GM23248 (cell line): ENCODE data around the gene PARD6B. TPM values are rescaled to one million over a fixed set of nuclear protein-coding genes. Genes with fewer than 3 reads are reported as not detected.

ENCODE experiments used
- DNase-seq: peaks from one replicate; pipeline ENCODE4 v3.0.0-alpha.2; 2015
- H2AFZ ChIP-seq: fragments of 200-600 bp; sonication (generic); 2 replicates; pipeline ENCODE4 v1.6.1; 2016; ENCODE audit warnings: antibody characterized with exemption
- H3F3A ChIP-seq: fragments of 200-600 bp; sonication (generic); 2 replicates; pipeline ENCODE4 v1.6.1; 2016; ENCODE audit warnings: mild to moderate bottlenecking, antibody characterized with exemption, mixed run types; ENCODE audit not compliant: insufficient read depth
- H3K27ac ChIP-seq: fragments of 200-600 bp; sonication (generic); 2 replicates; pipeline ENCODE4 v1.5.1; 2016; ENCODE audit warnings: mild to moderate bottlenecking
- H3K27me3 ChIP-seq: fragments of 200-600 bp; sonication (generic); replicated peaks from 2 replicates; pipeline ENCODE4 v1.6.1; 2016; ENCODE audit warnings: mild to moderate bottlenecking; ENCODE audit not compliant: insufficient read depth
- H3K36me3 ChIP-seq: fragments of 200-600 bp; sonication (generic); 2 replicates; pipeline ENCODE4 v1.6.1; 2016; ENCODE audit warnings: low read depth, mild to moderate bottlenecking
- H3K4me1 ChIP-seq: fragments of 200-600 bp; sonication (generic); 2 replicates; pipeline ENCODE4 v1.6.1; 2016; ENCODE audit warnings: mild to moderate bottlenecking; ENCODE audit not compliant: insufficient read depth
- H3K4me2 ChIP-seq: fragments of 200-600 bp; sonication (generic); one replicate; pipeline ENCODE4 v1.6.1; 2016; ENCODE audit warnings: mild to moderate bottlenecking; ENCODE audit not compliant: unreplicated experiment
- H3K4me3 ChIP-seq: fragments of 200-600 bp; sonication (generic); 2 replicates; pipeline ENCODE4 v1.5.1; 2016; ENCODE audit warnings: mild to moderate bottlenecking
- H3K79me2 ChIP-seq: fragments of 200-600 bp; sonication (generic); 2 replicates; pipeline ENCODE4 v1.6.1; 2016; ENCODE audit warnings: mild to moderate bottlenecking; ENCODE audit not compliant: insufficient read depth
- H3K9ac ChIP-seq: fragments of 200-600 bp; sonication (generic); 2 replicates; pipeline ENCODE4 v1.6.1; 2016; ENCODE audit warnings: mild to moderate bottlenecking
- H3K9me2 ChIP-seq: fragments of 200-600 bp; sonication (generic); 2 replicates; pipeline ENCODE4 v1.6.1; 2016; ENCODE audit warnings: mixed run types, mild to moderate bottlenecking, moderate library complexity; ENCODE audit not compliant: insufficient read depth
- H3K9me3 ChIP-seq: fragments of 200-600 bp; sonication (generic); one replicate; pipeline ENCODE4 v1.6.1; 2017; ENCODE audit warnings: low read depth
- H4K20me1 ChIP-seq: fragments of 200-600 bp; sonication (generic); 2 replicates; pipeline ENCODE4 v1.6.0; 2016; ENCODE audit not compliant: insufficient read depth
- EZH2 ChIP-seq: fragments of 200-600 bp; sonication (generic); IDR thresholded peaks from 2 replicates; pipeline ENCODE4 v1.6.1; 2018; ENCODE audit warnings: antibody characterized with exemption, mild to moderate bottlenecking; ENCODE audit not compliant: insufficient read depth, poor library complexity, severe bottlenecking
- EZH2phosphoT487 ChIP-seq: fragments of 200-600 bp; sonication (generic); IDR thresholded peaks from 2 replicates; pipeline ENCODE4 v1.6.1; 2018; ENCODE audit warnings: antibody characterized with exemption, moderate library complexity, mild to moderate bottlenecking, low read depth; ENCODE audit not compliant: insufficient read depth
- WGBS, 2 experiments: methylation state at CpG; one replicate each; pipeline ENCODE4 v1.1.6; 2015 to 2017; ENCODE audit warnings: low lambda C conversion rate in 2 of 2, low coverage in 1 of 2; ENCODE audit errors: missing lambda C conversion rate in 2 of 2; 5-methylcytosine and 5-hydroxymethylcytosine counted together
- in situ Hi-C: fragments of 300-500 bp; cut with MboI; formaldehyde crosslinking; loops from 2 replicates; pipeline ENCODE4 v1.15.0; 2020
- polyA plus RNA-seq: library from polyadenylated mRNA; unstranded; fragments of >200 nt; fragmentation: Nextera tagmentation; extraction: Ambion mirVana; gene quantifications from 2 replicates; pipeline ENCODE4 v1.2.1, GENCODE V29; 2016
- total RNA-seq: library from RNA; depleted of rRNA; stranded (reverse); fragments of >200 nt; shearing (Covaris generic); gene quantifications from 2 replicates; pipeline ENCODE4 v1.2.3, GENCODE V29; 2014

PARD6B gene
- total and polyA plus RNA-seq, 2 experiments from 2014 or later = 0.16 TPM; not detected in 1

DNA sequence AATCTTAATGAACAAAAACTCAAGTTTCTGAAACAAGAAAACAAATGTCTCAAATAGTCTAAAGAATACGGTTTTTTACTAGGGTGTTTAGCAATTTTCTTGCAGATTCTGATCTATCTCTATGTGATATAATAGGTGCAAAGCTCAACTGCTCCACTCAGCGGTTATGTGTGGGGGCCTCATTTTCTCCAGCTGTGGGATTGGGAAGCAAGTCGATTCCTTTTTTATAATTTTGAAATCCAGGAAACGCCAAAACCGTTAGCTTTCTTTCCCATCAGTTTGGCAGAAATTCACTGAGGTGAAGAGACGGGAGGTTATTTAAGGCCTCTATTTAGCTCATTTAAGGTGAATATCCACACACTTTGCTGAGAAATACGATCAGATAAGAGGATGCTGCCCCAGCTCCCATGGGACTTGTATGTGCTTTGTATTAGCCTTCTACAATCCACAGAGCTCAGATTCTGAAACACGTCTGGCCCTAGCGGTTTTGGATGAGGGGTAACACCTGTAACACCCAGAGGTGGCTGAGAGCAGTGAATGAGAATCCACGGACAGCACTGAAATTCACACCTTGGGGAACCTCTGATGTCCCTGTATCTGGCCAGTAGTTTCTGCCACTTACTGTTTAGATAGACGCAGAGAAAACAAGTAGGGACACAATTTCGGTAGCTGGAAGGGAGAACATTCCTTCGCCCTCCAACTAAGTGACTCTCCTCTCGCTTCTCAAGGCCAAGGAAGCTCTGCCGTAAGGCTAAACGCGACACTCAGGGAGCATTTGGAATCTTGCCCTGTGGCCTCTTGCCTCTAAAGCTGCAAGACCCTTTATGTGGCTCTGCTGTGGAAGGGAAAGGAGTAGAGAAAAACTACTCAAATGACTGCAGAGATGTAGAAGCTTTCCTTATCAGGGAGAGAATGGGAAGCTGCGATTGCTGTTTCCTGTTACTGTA lies 56.9 kb downstream of the PARD6B start:
- Histone ChIP-seq H3K4me2 (peak overlapping the region; percentile 73), H3K36me3 (no peaks in the 10 kb centered on the region), H3K27me3 (no peaks in the 10 kb centered on the region), H3K27ac (no peak overlapping the region), H3F3A (0 out of 2 replicates have a peak, but pooled peaks cover 9% of the 10 kb centered on the region), H3K79me2 (no peaks in the 10 kb centered on the region), H2AFZ (peak overlapping the region; percentile 83), H3K9me3 (no peaks in the 10 kb centered on the region), H3K4me3 (peak overlapping the region; percentile 12; the same call in 1 of the 2 replicates), H3K4me1 (peaks cover 19% of the 10 kb centered on the region), H3K9ac (peak overlapping the region; percentile 53), H3K9me2 (no peaks in the 10 kb centered on the region), H4K20me1 (no peaks in the 10 kb centered on the region)
- no peak for TF ChIP-seq EZH2
- no peak for TF ChIP-seq EZH2phosphoT487
- in situ Hi-C loops = no loop called here
- peak; percentile 85 for DNase-seq
- WGBS, 2 experiments = 13 to 17% methylated on average over 18 of the region's 18 CpGs

DNA sequence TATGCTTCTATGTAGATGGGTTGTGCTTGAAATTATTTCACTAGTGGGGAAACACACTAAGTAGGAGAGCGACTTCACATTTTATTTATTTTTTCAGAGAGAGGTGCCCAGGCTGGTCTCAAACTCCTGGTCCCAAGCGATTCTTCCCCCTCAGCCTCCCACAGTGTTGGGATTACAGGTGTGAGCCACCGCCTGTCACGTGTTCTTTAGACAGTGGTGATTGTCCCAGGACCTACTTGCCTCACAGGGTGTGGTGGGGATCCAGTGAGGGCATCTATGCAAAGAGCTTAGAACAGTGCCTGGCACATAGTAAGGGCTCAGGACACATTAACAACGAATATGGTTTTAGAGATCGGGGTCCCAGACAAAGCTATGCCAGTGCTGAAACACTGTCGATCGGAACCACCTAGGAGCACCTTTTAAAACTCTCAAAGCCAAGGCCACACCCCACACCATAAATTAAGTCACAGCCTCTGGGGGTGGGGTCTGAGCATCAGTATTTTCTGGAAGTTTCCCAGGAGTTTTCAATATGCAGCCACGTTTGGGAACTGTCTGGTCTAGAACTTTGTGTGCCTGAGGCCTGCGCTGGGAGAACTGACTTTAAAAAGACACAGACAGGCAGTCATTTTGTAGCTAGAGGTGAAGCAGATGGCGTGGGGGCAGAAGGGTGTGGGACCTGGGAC lies 58.7 kb downstream of the PARD6B start:
- no peak for DNase-seq
- H3K27ac ChIP-seq = peak overlapping the region; percentile 77
- H3K79me2 ChIP-seq = no peaks in the 10 kb centered on the region
- 0 out of 2 replicates have a peak, but pooled peaks cover 9% of the 10 kb centered on the region for H3F3A ChIP-seq
- H2AFZ ChIP-seq = peak overlapping the region; percentile 97
- no peaks in the 10 kb centered on the region for H3K27me3 ChIP-seq
- H3K4me1 ChIP-seq = peaks cover 19% of the 10 kb centered on the region
- 64 to 70% methylated on average over 11 of the region's 11 CpGs for WGBS, 2 experiments
- no peaks in the 10 kb centered on the region for H3K9me3 ChIP-seq
- peak overlapping the region; percentile 95 for H3K9ac ChIP-seq
- H3K4me3 ChIP-seq = no peak overlapping the region
- in situ Hi-C loops = loop anchor here (10.0 kb wide), 1 partner anchor 145 kb away; the partner anchor contains the start of gene ADNP
- TF ChIP-seq EZH2 (no peak), EZH2phosphoT487 (no peak)
- no peaks in the 10 kb centered on the region for H3K36me3 ChIP-seq
- H3K9me2 ChIP-seq = no peaks in the 10 kb centered on the region
- no peaks in the 10 kb centered on the region for H4K20me1 ChIP-seq
- no peak overlapping the region for H3K4me2 ChIP-seq

DNA sequence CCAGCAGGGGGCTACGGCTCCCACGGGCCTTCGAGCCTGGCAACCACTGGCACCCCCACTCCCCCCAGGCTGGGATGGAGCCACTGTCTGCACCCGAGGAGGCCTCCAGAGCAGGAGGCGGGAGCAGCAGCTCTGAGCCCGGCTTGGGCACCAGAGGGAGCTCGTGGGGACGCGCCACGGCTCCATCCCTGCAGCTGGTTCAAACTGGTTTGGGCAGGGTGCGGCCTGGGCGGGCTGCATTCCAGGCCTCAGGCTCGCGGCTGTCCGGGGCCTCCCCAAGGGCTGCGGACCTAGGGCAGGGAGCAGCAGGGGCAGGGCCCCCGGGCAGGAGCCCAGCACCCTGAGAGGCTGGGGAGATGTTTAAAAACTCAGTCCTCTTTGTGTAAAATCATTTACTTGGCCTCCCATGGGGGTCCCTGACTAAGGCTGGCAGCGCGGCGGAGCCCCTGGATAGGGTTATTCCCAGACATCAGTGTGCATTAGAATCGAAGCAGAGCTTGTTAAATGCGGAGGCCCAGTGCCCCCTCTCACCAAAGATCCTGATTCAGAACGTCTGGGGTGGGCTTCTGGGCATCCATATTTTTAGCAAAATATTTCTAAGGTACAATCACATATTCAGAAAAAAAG lies 59.4 kb downstream of the PARD6B start:
- Histone ChIP-seq H3K4me3 (peak overlapping the region; percentile 51; the same call in 1 of the 2 replicates), H3K79me2 (0 out of 2 replicates have a peak, but pooled peaks cover 1% of the 10 kb centered on the region), H3K4me1 (peaks cover 20% of the 10 kb centered on the region), H3K4me2 (peak overlapping the region; percentile 65), H3K9me2 (no peaks in the 10 kb centered on the region), H3K36me3 (no peaks in the 10 kb centered on the region), H3K9ac (peak overlapping the region; percentile 95), H3K27ac (peak overlapping the region; percentile 77), H2AFZ (peak overlapping the region; percentile 97), H3K9me3 (no peaks in the 10 kb centered on the region), H4K20me1 (no peaks in the 10 kb centered on the region), H3F3A (0 out of 2 replicates have a peak, but pooled peaks cover 9% of the 10 kb centered on the region), H3K27me3 (no peaks in the 10 kb centered on the region)
- 3 to 4% methylated on average over 15 to 23 of the region's 23 CpGs for WGBS, 2 experiments
- TF ChIP-seq EZH2phosphoT487 = no peak
- no peak for TF ChIP-seq EZH2
- in situ Hi-C loops = loop anchor here (10.0 kb wide), 1 partner anchor 144 kb away; the partner anchor contains the start of gene ADNP
- DNase-seq = peak; percentile 97
